IPS DF 6.9 (cell line): Measurements from ENCODE around the gene NUDCD2.
"Not testable (repeated sequence)": the region's sequence is repeated elsewhere in the genome, so short reads cannot be mapped to it uniquely, and the experiment has no call there.

Experiments
- DNase-seq: peaks from one replicate; pipeline ENCODE4 v3.0.0-alpha.2; 2013; ENCODE audit warnings: low read depth, low spot score
- H3K27ac ChIP-seq: one replicate; pipeline ENCODE4 v1.5.1; 2013; ENCODE audit warnings: low read length, control low read depth
- H3K27me3 ChIP-seq: 2 replicates; pipeline ENCODE4 v1.6.1; 2013; ENCODE audit warnings: mild to moderate bottlenecking, low read length; ENCODE audit not compliant: control insufficient read depth, insufficient read depth
- H3K36me3 ChIP-seq: 2 replicates; pipeline ENCODE4 v1.6.1; 2013; ENCODE audit warnings: low read length; ENCODE audit not compliant: control insufficient read depth, insufficient read depth
- H3K4me1 ChIP-seq: 2 replicates; pipeline ENCODE4 v1.6.1; 2013; ENCODE audit warnings: low read length; ENCODE audit not compliant: control insufficient read depth, insufficient read depth
- H3K4me3 ChIP-seq: 2 replicates; pipeline ENCODE4 v1.5.1; 2013; ENCODE audit warnings: mild to moderate bottlenecking, low read length
- H3K9me3 ChIP-seq: 2 replicates; pipeline ENCODE4 v1.6.1; 2013; ENCODE audit warnings: low read length, inconsistent platforms; ENCODE audit not compliant: control insufficient read depth, insufficient read depth
- WGBS: extraction: QIAGEN DNeasy Blood & Tissue Kit; methylation state at CpG from one replicate; pipeline ENCODE4 v1.1.7; 2013; ENCODE audit warnings: mixed read lengths, missing lambda C conversion rate; ENCODE audit not compliant: insufficient read length, insufficient coverage; 5-methylcytosine and 5-hydroxymethylcytosine counted together

Gene NUDCD2

DNA sequence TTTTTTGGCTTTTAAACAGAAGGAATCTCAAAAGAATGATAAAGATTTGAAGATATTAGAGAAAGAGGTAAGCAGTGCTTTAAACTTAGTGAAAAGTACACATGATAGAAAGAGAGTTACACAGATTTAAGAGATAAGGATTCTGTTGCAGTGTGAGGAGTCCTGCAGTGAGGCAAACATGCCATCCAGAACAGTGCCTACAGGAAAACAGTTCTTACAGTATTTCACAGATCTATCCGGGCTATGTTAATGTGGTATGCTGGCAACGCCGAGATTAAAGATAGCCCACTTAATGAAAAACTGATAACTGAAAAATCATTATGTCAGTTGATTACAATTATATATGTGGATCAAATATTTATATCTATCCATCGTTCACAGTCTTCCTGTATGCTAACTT lies 7.8 kb upstream of the NUDCD2 start:
- Histone ChIP-seq H3K4me1 (no peaks in the 10 kb centered on the region), H3K27me3 (no peaks in the 10 kb centered on the region), H3K9me3 (no peaks in the 10 kb centered on the region), H3K36me3 (peaks cover 22% of the 10 kb centered on the region; the same call in 1 of the 2 replicates), H3K27ac (no peak overlapping the region), H3K4me3 (no peak overlapping the region)
- no CpG with 5 or more reads among the region's 4 CpGs for WGBS
- DNase-seq = no peak

DNA sequence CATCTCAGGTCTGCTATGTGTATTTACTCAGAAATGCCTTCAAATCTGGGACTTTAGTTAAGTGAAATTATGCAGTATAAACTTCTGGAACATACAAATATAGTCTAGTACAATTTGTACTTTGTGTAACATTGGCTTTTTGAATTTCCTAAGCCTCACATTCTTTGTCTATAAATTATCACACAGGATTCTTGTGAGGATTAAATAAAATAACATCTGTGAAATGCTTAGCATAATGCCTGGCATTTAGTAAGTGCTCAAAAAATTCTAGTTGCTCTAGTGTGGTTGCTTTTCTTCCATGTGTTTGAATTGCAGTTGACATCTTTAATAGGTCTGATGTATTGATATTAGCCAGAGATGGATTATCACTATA lies 3.1 kb upstream of the NUDCD2 start:
- Histone ChIP-seq H3K27ac (no peak overlapping the region), H3K36me3 (peaks cover 11% of the 10 kb centered on the region; the same call in 1 of the 2 replicates), H3K4me1 (no peaks in the 10 kb centered on the region), H3K9me3 (no peaks in the 10 kb centered on the region), H3K27me3 (no peaks in the 10 kb centered on the region), H3K4me3 (no peak overlapping the region)
- no peak for DNase-seq

DNA sequence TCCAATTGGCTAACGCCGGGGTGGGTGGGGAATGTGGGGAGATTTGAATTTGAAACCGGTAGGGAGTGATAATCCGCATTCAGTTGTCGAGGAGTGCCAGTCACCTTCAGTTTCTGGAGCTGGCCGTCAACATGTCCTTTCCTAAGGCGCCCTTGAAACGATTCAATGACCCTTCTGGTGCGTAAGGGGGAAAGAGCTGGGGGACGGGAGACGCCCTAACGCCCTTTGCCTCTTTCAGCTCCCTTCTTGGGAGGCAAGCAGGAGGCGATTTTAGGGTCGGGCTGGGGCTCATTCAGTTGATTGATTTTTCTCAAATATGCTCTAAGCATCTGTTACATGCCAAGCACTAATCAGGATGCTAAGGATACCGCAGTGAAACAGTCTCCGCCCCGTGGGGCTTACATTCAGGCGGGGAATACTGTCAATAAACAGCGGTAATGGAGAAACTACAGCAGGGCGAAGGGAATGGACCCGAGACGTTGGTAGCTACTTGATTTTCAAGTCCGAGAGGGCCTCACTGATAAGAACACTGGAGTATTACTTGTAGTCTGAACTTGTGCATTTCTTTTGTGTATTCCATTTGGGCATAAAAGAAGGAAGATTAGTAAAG lies 765 bp upstream of the NUDCD2 start, which contains the start of gene HMMR:
HMMR (plus strand) TSS at position 71 of the 610 bp plus-strand sequence; CDS start at position 132, 61 bp downstream.
- DNase-seq = no peak
- Histone ChIP-seq H3K36me3 (peaks cover 6% of the 10 kb centered on the region; the same call in 1 of the 2 replicates), H3K9me3 (no peaks in the 10 kb centered on the region), H3K4me3 (peak within 1 kb of the TSS; percentile 84), H3K27me3 (no peaks in the 10 kb centered on the region), H3K27ac (no peak within 1 kb of the TSS), H3K4me1 (no peaks in the 10 kb centered on the region)
- WGBS = no CpG with 5 or more reads among the region's 23 CpGs

DNA sequence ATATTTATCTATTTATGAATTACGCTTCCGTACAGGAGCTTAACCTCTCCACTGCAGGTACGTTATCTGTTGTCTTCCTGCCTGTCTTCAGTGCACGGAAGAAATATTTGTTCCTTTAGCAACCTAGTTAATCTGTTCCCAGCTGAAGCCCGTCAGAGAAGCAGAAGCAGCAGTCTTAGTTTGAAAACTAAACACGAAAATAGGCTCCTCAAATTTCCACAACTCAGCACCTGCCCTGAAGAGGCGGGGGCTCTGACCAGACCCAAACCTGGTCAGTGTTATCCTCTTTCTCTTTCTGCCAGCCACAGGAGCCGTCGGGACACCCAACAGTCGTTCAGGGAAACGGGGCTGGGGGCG lies 462 bp downstream of the NUDCD2 start:
- Histone ChIP-seq H3K4me3 (peak overlapping the region; percentile 84; the same call in 1 of the 2 replicates), H3K27ac (no peak overlapping the region), H3K9me3 (no peaks in the 10 kb centered on the region), H3K4me1 (no peaks in the 10 kb centered on the region), H3K36me3 (peaks cover 3% of the 10 kb centered on the region; the same call in 1 of the 2 replicates), H3K27me3 (no peaks in the 10 kb centered on the region)
- WGBS = no CpG with 5 or more reads among the region's 12 CpGs
- DNase-seq = no peak

DNA sequence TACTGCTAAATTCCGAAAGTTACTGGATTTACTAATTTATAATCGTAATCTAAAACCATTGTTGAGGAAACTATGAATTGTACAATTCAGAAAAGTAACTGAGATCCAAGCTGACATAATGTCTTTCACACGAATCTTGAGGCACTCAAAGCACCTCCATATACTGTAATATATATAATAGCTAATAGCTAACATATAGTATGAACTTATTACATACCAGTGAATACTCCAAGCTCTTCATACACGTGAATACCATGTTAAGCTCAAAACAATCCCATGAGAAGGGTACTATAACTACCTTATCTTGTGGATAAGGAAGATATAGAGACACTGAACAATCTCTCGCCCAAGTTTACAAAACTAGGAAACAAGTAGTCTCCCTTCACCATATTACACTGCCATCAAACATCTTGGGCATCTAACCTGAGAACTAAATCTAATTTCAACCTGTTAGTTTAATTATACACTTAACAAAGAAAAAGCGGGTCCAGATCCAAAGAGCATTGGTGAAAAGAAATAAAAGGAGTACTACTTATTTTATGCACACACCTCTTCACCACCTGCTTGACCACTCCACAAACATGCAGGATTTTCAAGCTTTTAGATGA lies 1.0 kb downstream of the NUDCD2 start:
- no peaks in the 10 kb centered on the region for H3K27me3 ChIP-seq
- WGBS = no CpG with 5 or more reads among the region's 6 CpGs
- H3K27ac ChIP-seq = no peak overlapping the region
- peak overlapping the region; percentile 84; the same call in 1 of the 2 replicates for H3K4me3 ChIP-seq
- no peaks in the 10 kb centered on the region for H3K4me1 ChIP-seq
- no peak for DNase-seq
- no peaks in the 10 kb centered on the region for H3K9me3 ChIP-seq
- H3K36me3 ChIP-seq = no peaks in the 10 kb centered on the region

DNA sequence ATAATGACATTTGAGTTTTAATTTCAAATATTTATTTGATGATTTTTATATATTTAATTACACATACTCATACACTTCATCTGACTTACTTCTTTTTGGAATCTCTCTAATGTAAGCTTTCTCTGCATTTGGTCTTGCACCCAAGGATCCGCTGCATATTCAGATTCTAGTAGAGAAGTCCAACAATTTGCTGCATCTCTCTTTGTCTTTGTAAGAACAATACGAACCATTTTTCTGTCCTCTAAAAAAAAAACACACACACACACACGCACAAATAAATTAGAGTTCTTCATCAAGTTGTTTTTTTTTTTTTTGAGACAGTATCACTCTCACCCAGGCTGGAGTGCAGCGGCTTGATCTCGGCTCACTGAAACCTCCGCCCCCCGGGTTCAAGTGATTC lies 3.1 kb downstream of the NUDCD2 start:
- no peaks in the 10 kb centered on the region for H3K27me3 ChIP-seq
- no peak overlapping the region for H3K27ac ChIP-seq
- no peaks in the 10 kb centered on the region; the same call in 1 of the 2 replicates for H3K36me3 ChIP-seq
- no peak overlapping the region for H3K4me3 ChIP-seq
- H3K9me3 ChIP-seq = no peaks in the 10 kb centered on the region
- H3K4me1 ChIP-seq = no peaks in the 10 kb centered on the region
- no peak for DNase-seq
- 100% methylated on average over 1 of the region's 7 CpGs for WGBS

DNA sequence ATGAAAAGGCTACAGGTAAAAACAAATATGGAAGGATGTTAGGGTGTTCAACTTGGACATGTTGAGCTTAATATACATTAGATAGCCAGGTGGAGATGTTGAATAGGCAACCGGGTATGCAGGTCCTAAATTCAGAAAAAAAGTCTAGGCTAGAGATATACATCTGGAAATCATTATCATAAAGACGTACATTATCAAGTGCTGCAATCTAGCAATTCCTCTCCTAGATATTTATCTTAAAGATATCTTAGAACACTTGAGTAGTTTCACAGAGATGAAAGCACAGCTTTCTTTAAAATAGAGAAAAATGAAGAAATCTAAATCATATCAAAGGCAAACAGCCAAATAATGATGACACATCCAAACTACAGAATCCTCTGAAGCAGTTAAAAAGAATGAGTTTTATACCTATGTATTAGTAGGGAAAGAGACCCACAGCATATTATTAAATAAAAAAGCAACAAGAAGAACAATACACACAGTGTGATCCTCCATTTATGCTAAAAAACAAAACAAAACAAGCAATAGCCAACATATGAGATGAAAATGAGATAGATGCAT lies 3.8 kb downstream of the NUDCD2 start:
- H3K4me1 ChIP-seq = no peaks in the 10 kb centered on the region
- H3K27me3 ChIP-seq = no peaks in the 10 kb centered on the region
- DNase-seq = no peak
- H3K4me3 ChIP-seq = no peak overlapping the region
- no peaks in the 10 kb centered on the region; the same call in 1 of the 2 replicates for H3K36me3 ChIP-seq
- no peaks in the 10 kb centered on the region for H3K9me3 ChIP-seq
- H3K27ac ChIP-seq = no peak overlapping the region
- WGBS = no CpG with 5 or more reads among the region's 2 CpGs

DNA sequence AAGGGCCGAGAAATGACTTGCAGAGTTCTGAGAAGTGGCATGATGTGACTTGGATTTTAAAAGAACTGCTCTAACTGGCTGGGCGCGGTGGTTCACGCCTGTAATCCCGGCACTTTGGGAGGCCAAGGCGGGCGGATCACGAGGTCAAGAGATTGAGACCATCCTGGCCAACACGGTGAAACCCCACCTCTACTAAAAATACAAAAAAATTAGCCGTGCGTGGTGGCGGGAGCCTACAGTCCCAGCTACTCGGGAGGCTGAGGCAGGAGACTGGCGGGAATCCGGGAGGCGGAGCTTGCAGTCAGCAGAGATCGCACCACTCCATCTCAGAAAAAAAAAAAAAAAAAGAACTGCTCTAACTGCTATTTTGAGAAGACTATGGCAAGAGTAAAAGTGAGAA lies 4.5 kb downstream of the NUDCD2 start:
- H3K4me1 ChIP-seq, H3K27me3 ChIP-seq, H3K36me3 ChIP-seq, H3K27ac ChIP-seq, H3K9me3 ChIP-seq, DNase-seq, H3K4me3 ChIP-seq: not testable (repeated sequence)
- WGBS = no CpG with 5 or more reads among the region's 17 CpGs

DNA sequence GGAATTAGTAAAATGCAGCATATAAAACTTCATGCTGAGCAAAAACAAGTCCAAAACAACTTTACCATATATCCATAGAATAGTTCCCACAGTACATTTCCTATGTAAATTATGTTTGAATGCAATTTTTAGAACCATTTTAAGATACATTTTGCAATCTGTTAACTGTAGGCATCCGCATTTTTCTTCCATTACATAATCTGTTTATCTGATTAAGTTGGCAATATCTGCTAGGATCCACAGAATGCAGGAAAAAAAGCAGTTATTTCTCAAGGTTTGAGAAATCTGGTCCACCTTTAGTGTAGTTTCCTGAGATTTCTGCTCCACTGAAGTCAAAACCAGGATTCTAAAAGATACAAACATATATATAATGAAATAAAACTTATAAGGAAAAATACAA lies 6.2 kb downstream of the NUDCD2 start:
- no peaks in the 10 kb centered on the region for H3K27me3 ChIP-seq
- no peak overlapping the region for H3K27ac ChIP-seq
- no peaks in the 10 kb centered on the region; the same call in 1 of the 2 replicates for H3K36me3 ChIP-seq
- no peak overlapping the region for H3K4me3 ChIP-seq
- no CpG with 5 or more reads among the region's 1 CpG for WGBS
- H3K4me1 ChIP-seq = no peaks in the 10 kb centered on the region
- no peak for DNase-seq
- no peaks in the 10 kb centered on the region for H3K9me3 ChIP-seq

DNA sequence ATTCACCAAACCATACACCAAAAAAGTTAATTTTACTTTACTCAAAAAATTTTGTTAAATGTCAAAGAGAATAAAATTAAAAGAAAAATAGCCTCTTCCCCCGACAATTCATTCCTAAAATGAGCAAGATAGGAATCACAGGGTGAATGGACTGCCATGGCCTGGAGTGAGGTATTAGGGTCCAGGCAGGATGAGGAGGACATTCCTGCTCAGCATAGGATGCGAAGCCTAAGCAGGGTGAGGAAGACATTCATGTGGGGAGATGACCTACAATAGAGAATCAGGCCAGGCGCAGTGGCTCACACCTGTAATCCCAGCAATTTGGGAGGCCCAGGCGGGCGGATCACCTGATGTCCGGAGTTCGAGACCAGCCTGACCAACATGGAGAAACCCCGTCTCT lies 8.4 kb downstream of the NUDCD2 start:
- no peaks in the 10 kb centered on the region; the same call in 1 of the 2 replicates for H3K36me3 ChIP-seq
- DNase-seq = no peak
- no CpG with 5 or more reads among the region's 8 CpGs for WGBS

DNA sequence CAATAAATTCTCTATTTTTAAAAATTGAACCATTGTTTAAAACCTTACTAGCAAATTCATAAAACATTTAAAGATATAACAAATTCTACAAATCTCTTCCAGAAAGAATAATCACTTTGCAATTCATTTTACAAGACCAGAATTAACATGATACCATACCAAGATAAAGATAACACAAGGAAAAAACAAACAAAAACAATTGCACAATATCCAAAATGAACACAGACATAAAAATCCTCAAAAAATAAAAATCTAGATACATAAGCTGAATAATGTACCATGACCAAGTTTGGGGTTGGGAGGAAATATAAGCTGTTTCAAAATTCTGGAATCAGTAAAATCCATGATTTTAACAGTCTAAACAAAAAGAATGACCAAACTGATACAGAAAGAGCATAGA lies 11.4 kb downstream of the NUDCD2 start:
- Histone ChIP-seq H3K4me3 (no peak overlapping the region), H3K4me1 (no peaks in the 10 kb centered on the region), H3K27ac (no peak overlapping the region), H3K9me3 (no peaks in the 10 kb centered on the region), H3K36me3 (no peaks in the 10 kb centered on the region; the same call in 1 of the 2 replicates), H3K27me3 (no peaks in the 10 kb centered on the region)
- DNase-seq = no peak

More for the DNA sequence above, 8.4 kb downstream of the NUDCD2 start:
- Histone ChIP-seq H3K4me1 (no peaks in the 10 kb centered on the region), H3K4me3 (no peak overlapping the region), H3K27me3 (no peaks in the 10 kb centered on the region), H3K27ac (no peak overlapping the region), H3K9me3 (no peaks in the 10 kb centered on the region)
